Esophagus squamous epithelium (tissue), 5 donors: Measurements from ENCODE around the gene COL4A2. TPM values are rescaled to one million over a fixed set of nuclear protein-coding genes. Genes with fewer than 3 reads are reported as not detected.

ENCODE experiments used
- DNase-seq: peaks from one replicate; lab custom pipeline; 2025; lab: John Stamatoyannopoulos, UW
- H3K27ac ChIP-seq, 4 donors: fragments of 200-600 bp; sonication (generic); one replicate each; pipeline ENCODE4 v1.5.1; 2016 to 2019; ENCODE audit warnings: mild to moderate bottlenecking in 1 of 4
- H3K27me3 ChIP-seq, 4 donors: fragments of 200-600 bp; sonication (generic); 1 replicate in 3 of 4; 2 replicates in 1 of 4; pipeline versions ENCODE4 v1.5.1 to v1.6.0; 2017 to 2021; ENCODE audit warnings: antibody characterized with exemption in 1 of 4
- H3K36me3 ChIP-seq, 3 donors: fragments of 200-600 bp; sonication (generic); one replicate each; pipeline ENCODE4 v1.5.1; 2016 to 2019
- H3K4me1 ChIP-seq, 3 donors: fragments of 200-600 bp; sonication (generic); one replicate each; pipeline ENCODE4 v1.5.1; 2017 to 2019
- H3K4me3 ChIP-seq, 4 donors: fragments of 200-600 bp; sonication (generic); 1 replicate in 3 of 4; 2 replicates in 1 of 4; pipeline ENCODE4 v1.5.1; 2016 to 2019; ENCODE audit warnings: mild to moderate bottlenecking in 2 of 4, moderate library complexity in 1 of 4
- H3K9me3 ChIP-seq, 3 donors: fragments of 200-600 bp; sonication (generic); one replicate each; pipeline ENCODE4 v1.5.1; 2016 to 2019
- CTCF ChIP-seq, 6 experiments: fragments of 450-650 bp in 4 of 6; fragments of 200-600 bp in 2 of 6; sonication (generic) in 2 of 6; IDR thresholded peaks; one replicate each; pipeline ENCODE4 v1.5.1; 2016 to 2019; ENCODE audit warnings: antibody characterized with exemption in 6 of 6, mild to moderate bottlenecking in 4 of 6, moderate library complexity in 4 of 6
- POLR2A ChIP-seq, 4 donors: fragments of 450-650 bp; IDR thresholded peaks; one replicate each; pipeline ENCODE4 v1.6.1; 2017; ENCODE audit warnings: antibody characterized with exemption in 4 of 4, mild to moderate bottlenecking in 4 of 4, moderate library complexity in 3 of 4
- WGBS, 2 donors: methylation state at CpG; one replicate each; pipeline ENCODE4 v1.1.5; 2018; 5-methylcytosine and 5-hydroxymethylcytosine counted together
- intact Hi-C: fragments of 100-400 bp; cut with DNase I; formaldehyde crosslinking; loops from one replicate; pipeline ENCODE4 v1.15.0; 2022
- total RNA-seq, 4 donors: library from RNA; depleted of rRNA; stranded (reverse); fragments of >200 nt; gene quantifications; one replicate each; pipeline ENCODE4 v1.1.0, GENCODE V29; 2016
- donor health status: DM: yes; HTN: yes; CAD: no.

COL4A2 gene
- total RNA-seq, 4 donors from 2014 or later: 11.9 to 102 (median 43.5) TPM

- Histone ChIP-seq H3K27me3 (no peaks in the 10 kb centered on the region), H3K36me3 (no peaks in the 10 kb centered on the region), H3K27ac (peak overlapping the region in 3 of 4 donors; percentile 57 to 70 (median 69)), H3K4me3 (no peak overlapping the region), H3K4me1 (peaks cover 5 to 85% (median 40%) of the 10 kb centered on the region in 3 donors), H3K9me3 (no peaks in the 10 kb centered on the region)
- intact Hi-C loops: no loop called here
- TF ChIP-seq CTCF (IDR thresholded peaks at IDR 0.05): no peak
- TF ChIP-seq POLR2A (IDR thresholded peaks at IDR 0.05): no peak
- DNase-seq: no peak
- WGBS, 2 donors: 44 to 57% methylated on average over 4 to 5 of the region's 5 CpGs
Measured at GRCh38 chr13:110263888-110264287, 43.2 kb upstream of the COL4A2 start.

GRCh38 chr13:110264685-110265275, 42.3 kb upstream of the COL4A2 start:
- TF ChIP-seq POLR2A (IDR thresholded peaks at IDR 0.05) (no peak), CTCF (IDR thresholded peaks at IDR 0.05) (no peak)
- H3K9me3 ChIP-seq: no peaks in the 10 kb centered on the region
- H3K27me3 ChIP-seq: no peaks in the 10 kb centered on the region
- H3K36me3 ChIP-seq: no peaks in the 10 kb centered on the region
- H3K4me3 ChIP-seq: no peak overlapping the region
- DNase-seq: no peak
- H3K4me1 ChIP-seq: peaks cover 5 to 77% (median 34%) of the 10 kb centered on the region in 3 donors
- intact Hi-C loops: no loop called here
- peak overlapping the region; percentile 8 to 70 (median 63) for H3K27ac ChIP-seq
- 66 to 76% methylated on average over 5 to 12 of the region's 12 CpGs for WGBS, 2 donors

- no peak for DNase-seq
- intact Hi-C loops: no loop called here
- Histone ChIP-seq H3K4me1 (peaks cover 5 to 77% (median 34%) of the 10 kb centered on the region in 3 donors), H3K27ac (peak overlapping the region in 3 of 4 donors; percentile 57 to 70 (median 69)), H3K27me3 (no peaks in the 10 kb centered on the region), H3K36me3 (no peaks in the 10 kb centered on the region), H3K9me3 (no peaks in the 10 kb centered on the region), H3K4me3 (no peak overlapping the region)
- TF ChIP-seq CTCF (IDR thresholded peaks at IDR 0.05) (no peak), POLR2A (IDR thresholded peaks at IDR 0.05) (no peak)
- 71 to 73% methylated on average over 6 of the region's 6 CpGs for WGBS, 2 donors
Measured at GRCh38 chr13:110265341-110265681, 41.8 kb upstream of the COL4A2 start.

- intact Hi-C loops: no loop called here
- WGBS, 2 donors: 44 to 64% methylated on average over 9 to 12 of the region's 38 CpGs
- no peaks in the 10 kb centered on the region for H3K9me3 ChIP-seq
- no peaks in the 10 kb centered on the region for H3K27me3 ChIP-seq
- TF ChIP-seq CTCF (IDR thresholded peaks at IDR 0.05): peak in 1 of 6 experiments; percentile 10
- no peak for TF ChIP-seq POLR2A (IDR thresholded peaks at IDR 0.05)
- peak overlapping the region in 3 of 4 donors; percentile 57 to 70 (median 69) for H3K27ac ChIP-seq
- peaks cover 5 to 77% (median 34%) of the 10 kb centered on the region in 3 donors for H3K4me1 ChIP-seq
- H3K36me3 ChIP-seq: no peaks in the 10 kb centered on the region
- no peak for DNase-seq
- peak overlapping the region in 2 of 4 donors; percentile 13 to 46 for H3K4me3 ChIP-seq
Measured at GRCh38 chr13:110265682-110266430, 41.2 kb upstream of the COL4A2 start.

- WGBS, 2 donors: 66 to 71% methylated on average over 6 to 8 of the region's 8 CpGs
- TF ChIP-seq POLR2A (IDR thresholded peaks at IDR 0.05) (no peak), CTCF (IDR thresholded peaks at IDR 0.05) (no peak)
- peaks cover 5 to 72% (median 32%) of the 10 kb centered on the region in 3 donors for H3K4me1 ChIP-seq
- intact Hi-C loops: no loop called here
- H3K4me3 ChIP-seq: peak overlapping the region in 1 of 4 donors; percentile 46
- no peaks in the 10 kb centered on the region for H3K27me3 ChIP-seq
- H3K36me3 ChIP-seq: no peaks in the 10 kb centered on the region
- no peak for DNase-seq
- H3K9me3 ChIP-seq: no peaks in the 10 kb centered on the region
- H3K27ac ChIP-seq: peak overlapping the region in 3 of 4 donors; percentile 57 to 70 (median 69)
Measured at GRCh38 chr13:110266431-110266809, 40.7 kb upstream of the COL4A2 start.
